T follicular helper cell (primary cell): Measurements from ENCODE around the gene OSBPL5.

Experiments
- DNase-seq: peaks from one replicate; pipeline ENCODE4 v3.0.0-alpha.2; 2020; ENCODE audit warnings: low read depth

Gene OSBPL5

GRCh38 chr11:3198815-3199214 is 33.7 kb upstream of the OSBPL5 start:
- DNase-seq: no peak

- DNase-seq: no peak
These were observed 32.9 kb upstream of the OSBPL5 start for GRCh38 chr11:3197878-3198528.

GRCh38 chr11:3197044-3197695 is 32.1 kb upstream of the OSBPL5 start:
- no peak for DNase-seq

GRCh38 chr11:3196161-3197043 is 31.3 kb upstream of the OSBPL5 start:
- no peak for DNase-seq

- no peak for DNase-seq
These were observed 30.4 kb upstream of the OSBPL5 start for GRCh38 chr11:3195251-3196160.

GRCh38 chr11:3194016-3194816 is 29.1 kb upstream of the OSBPL5 start:
- DNase-seq: no peak

- DNase-seq: no peak
These were observed 28.4 kb upstream of the OSBPL5 start for GRCh38 chr11:3193373-3194015.

GRCh38 chr11:3192511-3193372 is 27.6 kb upstream of the OSBPL5 start:
- no peak for DNase-seq

- DNase-seq: no peak
These were observed 26.6 kb upstream of the OSBPL5 start for GRCh38 chr11:3191586-3192324.

GRCh38 chr11:3190600-3190999 is 25.5 kb upstream of the OSBPL5 start:
- no peak for DNase-seq

GRCh38 chr11:3189886-3190583 is 24.9 kb upstream of the OSBPL5 start:
- DNase-seq: no peak

- DNase-seq: no peak
These were observed 24.2 kb upstream of the OSBPL5 start for GRCh38 chr11:3189196-3189843.

GRCh38 chr11:3188496-3189195 is 23.5 kb upstream of the OSBPL5 start:
- DNase-seq: no peak

- no peak for DNase-seq
These were observed 21.2 kb upstream of the OSBPL5 start for GRCh38 chr11:3186166-3186953.

- no peak for DNase-seq
These were observed 19.7 kb upstream of the OSBPL5 start for GRCh38 chr11:3184732-3185347.

GRCh38 chr11:3183523-3183922 is 18.4 kb upstream of the OSBPL5 start:
- no peak for DNase-seq
